ENCODE data around the gene EIF2D.

The EIF2D gene

DNA sequence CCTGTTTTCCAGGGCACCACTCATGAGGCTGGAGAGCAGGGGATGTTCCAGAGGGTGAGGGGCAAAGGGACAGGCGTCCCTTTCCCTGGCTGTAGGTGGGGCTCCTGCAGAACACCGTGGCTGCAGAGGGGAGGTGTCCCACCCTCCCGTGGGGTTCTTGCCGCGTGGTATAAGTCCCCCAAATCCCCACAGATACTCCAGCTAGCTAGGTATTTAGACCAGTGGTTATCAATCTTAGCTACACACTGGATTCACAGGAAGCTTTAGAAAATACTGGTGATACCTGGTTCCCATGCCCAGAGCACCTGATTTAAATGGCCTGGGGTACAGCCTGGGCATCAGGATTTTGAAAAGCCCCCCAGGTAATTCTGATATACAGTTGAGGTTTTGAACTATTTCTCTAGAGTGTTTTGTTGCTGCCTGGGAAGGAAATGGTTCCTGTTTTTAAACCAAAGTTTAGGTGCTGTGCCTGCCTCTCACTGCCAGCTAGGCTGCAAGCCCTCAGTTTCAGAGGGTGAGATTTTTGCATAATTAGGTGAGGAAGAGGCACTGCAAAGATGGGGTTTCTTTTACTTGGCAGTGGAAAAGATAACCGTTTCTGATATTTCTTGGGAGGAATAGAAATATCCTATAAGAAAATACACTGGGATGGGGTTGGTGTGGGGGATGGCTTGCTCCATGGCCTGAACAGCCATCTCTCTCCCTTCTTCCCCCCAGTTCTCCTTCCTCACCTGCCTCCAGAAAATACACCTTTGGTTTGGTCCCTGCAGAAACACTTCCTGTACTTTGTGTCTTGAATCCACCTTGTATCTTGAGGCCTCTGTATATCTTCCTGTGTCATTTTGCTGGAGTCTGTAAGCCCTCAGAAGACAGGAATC is 53.2 kb downstream of the EIF2D start:
- H3K9me3 Mint-ChIP-seq: no peaks in the 10 kb centered on the region
- H3K36me3 Mint-ChIP-seq (ENCODE audit: low read depth): peaks cover 69% of the 10 kb centered on the region
- DNase-seq: no peak
- peak overlapping the region; percentile 97 for H3K27ac Mint-ChIP-seq
- peak overlapping the region; percentile 89 for H3K4me3 Mint-ChIP-seq
- no peaks in the 10 kb centered on the region for H3K27me3 Mint-ChIP-seq
- peaks cover 73% of the 10 kb centered on the region for H3K4me1 Mint-ChIP-seq (ENCODE audit: low read depth)

- H3K27me3 Mint-ChIP-seq: no peaks in the 10 kb centered on the region
- H3K4me1 Mint-ChIP-seq (ENCODE audit: low read depth): peaks cover 73% of the 10 kb centered on the region
- H3K4me3 Mint-ChIP-seq: peak overlapping the region; percentile 89
- peaks cover 57% of the 10 kb centered on the region for H3K36me3 Mint-ChIP-seq (ENCODE audit: low read depth)
- peak overlapping the region; percentile 97 for H3K27ac Mint-ChIP-seq
- DNase-seq: peak; percentile 68
- no peaks in the 10 kb centered on the region for H3K9me3 Mint-ChIP-seq
Observed at GRCh38 chr1:206557636-206558473, 54.4 kb downstream of the EIF2D start.

DNA sequence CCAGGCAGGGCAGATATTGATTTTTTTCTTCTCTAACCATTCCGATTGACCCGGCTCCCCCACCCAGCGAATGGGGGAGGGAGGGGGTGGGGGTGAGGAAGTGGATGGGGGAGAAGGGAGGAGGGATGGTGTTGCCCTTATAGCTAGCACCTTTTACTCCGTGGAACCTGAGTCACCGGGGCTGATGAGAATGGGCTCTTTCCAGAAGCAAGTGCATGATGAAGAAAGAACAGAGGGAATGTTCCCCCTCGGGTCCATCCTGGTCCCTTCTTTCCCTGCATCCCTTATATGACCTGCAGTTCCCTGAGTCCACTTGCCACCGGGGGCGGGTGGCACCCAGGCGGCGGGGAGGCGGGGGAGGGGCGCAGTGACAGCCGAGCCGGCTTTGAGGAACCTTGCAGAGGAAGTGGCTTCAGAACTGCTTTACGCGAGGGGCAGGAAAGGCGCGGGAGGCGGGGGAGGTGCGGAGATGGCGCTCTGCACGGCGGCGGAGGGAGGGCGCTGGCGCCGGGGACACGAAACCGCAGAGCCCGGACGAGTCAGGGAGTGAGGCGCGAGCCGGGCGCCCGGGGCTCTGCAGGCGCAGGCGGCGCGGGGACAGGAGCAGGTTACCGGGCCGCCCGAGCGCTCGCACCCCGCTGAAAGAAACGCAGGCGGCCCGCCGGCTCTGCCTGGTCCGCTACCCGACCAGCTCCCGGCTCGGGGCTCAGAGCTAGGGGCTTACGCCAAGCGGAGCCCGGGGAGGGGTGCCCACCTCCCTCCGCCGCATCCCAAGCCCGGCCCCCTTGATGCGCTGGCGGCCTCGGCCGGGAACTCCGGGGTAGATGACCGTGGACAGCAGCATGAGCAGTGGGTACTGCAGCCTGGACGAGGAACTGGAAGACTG is 55.3 kb downstream of the EIF2D start:
- DNase-seq: peak; percentile 91
- peaks cover 73% of the 10 kb centered on the region for H3K4me1 Mint-ChIP-seq (ENCODE audit: low read depth)
- peak overlapping the region; percentile 97 for H3K27ac Mint-ChIP-seq
- peak overlapping the region; percentile 89 for H3K4me3 Mint-ChIP-seq
- no peaks in the 10 kb centered on the region for H3K27me3 Mint-ChIP-seq
- peaks cover 49% of the 10 kb centered on the region for H3K36me3 Mint-ChIP-seq (ENCODE audit: low read depth)
- no peaks in the 10 kb centered on the region for H3K9me3 Mint-ChIP-seq

DNA sequence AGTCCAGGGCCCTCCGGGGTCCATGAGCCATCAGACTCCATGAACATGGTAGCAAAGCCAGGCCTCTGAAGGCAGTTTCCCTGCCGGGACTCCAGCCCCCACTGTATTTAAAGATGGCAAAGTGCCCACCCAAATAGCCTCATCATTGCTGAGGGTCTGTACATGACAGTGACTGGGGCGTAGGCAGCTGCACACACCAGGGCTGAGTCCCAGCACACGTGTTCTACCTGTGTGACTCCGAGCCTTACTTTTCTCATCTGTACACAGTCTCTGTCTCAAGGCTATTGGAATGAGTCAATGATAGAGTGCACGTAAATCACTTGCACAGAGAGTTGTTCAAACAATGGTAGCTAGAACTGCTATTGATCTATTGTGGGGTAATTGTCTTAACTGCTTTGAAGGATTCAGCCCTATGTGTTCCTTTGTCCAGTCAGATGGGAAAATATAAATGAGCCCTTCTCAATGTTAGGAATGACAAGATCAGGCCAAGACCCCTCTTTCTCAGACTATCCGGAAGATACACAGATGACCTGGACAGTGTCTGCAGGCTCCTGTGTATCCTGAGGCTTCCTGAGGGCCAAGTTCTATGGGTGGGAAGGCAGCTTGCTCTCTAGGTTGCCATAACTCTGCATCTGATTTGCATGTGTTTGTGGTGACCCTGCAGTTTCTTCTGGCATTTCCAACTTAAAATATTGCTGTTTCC is 56.1 kb downstream of the EIF2D start:
- peaks cover 74% of the 10 kb centered on the region for H3K4me1 Mint-ChIP-seq (ENCODE audit: low read depth)

GRCh38 chr1:206555473-206555935 is 56.8 kb downstream of the EIF2D start:
- H3K36me3 Mint-ChIP-seq (ENCODE audit: low read depth): peaks cover 34% of the 10 kb centered on the region
- peaks cover 71% of the 10 kb centered on the region for H3K4me1 Mint-ChIP-seq (ENCODE audit: low read depth)
- no peaks in the 10 kb centered on the region for H3K27me3 Mint-ChIP-seq
- no peaks in the 10 kb centered on the region for H3K9me3 Mint-ChIP-seq
- peak overlapping the region; percentile 89 for H3K4me3 Mint-ChIP-seq
- H3K27ac Mint-ChIP-seq: peak overlapping the region; percentile 97
- DNase-seq: peak; percentile 72

More for the DNA sequence above, 56.1 kb downstream of the EIF2D start:
- H3K27ac Mint-ChIP-seq: peak overlapping the region; percentile 97
- DNase-seq: peak; percentile 70
- H3K27me3 Mint-ChIP-seq: no peaks in the 10 kb centered on the region
- peak overlapping the region; percentile 89 for H3K4me3 Mint-ChIP-seq
- peaks cover 41% of the 10 kb centered on the region for H3K36me3 Mint-ChIP-seq (ENCODE audit: low read depth)
- H3K9me3 Mint-ChIP-seq: no peaks in the 10 kb centered on the region

DNA sequence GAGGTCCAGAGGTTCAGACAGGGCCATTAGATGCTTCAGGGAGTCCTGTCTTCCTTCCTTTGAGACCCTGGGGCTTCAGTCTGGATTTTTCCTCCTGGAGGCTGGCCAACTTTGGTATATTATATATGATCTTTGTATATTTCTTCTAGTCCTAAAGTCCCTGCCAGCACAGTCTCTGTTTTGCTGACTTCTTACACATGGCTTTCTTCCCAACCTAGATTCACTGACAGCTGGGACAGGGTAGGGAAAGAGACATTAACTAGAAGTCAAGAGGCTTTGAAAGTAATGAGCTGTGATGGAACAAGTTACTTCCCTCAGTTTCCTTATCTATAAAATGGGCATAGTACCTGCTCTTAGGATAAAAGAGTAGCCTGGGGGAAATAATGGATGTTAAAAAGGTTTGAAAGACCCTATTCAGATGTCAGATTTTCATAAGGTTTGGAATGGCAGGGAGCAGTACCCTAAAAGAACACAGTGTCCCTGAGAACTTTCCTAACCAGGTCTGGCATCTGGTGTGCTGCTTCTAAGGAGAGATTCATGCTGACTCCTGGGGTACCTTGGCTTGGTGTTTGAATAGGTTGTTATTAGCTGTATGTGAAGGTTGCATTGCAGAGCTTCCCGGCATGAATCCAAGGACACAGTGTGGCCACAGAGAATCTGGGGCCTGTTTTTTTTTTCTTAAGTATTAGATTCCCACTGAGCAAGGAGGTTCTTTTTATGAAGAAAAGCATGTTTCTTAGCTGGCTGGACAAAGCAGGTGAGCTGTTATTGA is 57.4 kb downstream of the EIF2D start:
- Mint-ChIP-seq H3K27ac (peak overlapping the region; percentile 97), H3K9me3 (no peaks in the 10 kb centered on the region), H3K4me1 (ENCODE audit: low read depth) (peaks cover 69% of the 10 kb centered on the region), H3K27me3 (no peaks in the 10 kb centered on the region), H3K36me3 (ENCODE audit: low read depth) (peaks cover 28% of the 10 kb centered on the region), H3K4me3 (peak overlapping the region; percentile 89)
- no peak for DNase-seq

DNA sequence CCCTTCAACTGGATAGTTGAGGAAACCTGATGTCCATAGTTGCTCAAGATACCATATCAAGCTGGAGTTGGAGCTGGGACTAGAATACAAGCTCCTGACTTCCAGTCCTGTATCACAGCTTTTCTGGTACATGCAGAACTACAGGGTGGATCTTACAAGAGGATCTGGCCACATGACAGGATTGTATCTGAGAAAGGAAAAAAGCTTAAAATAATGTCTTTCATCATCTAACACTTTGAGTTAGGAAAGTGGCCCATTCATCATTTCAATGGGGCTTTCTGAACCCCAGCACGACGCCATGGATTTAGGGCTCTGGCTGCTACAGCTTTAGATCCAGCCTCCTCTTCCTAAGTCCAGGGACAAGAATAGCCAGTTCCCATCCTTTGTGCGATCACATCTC is 58.1 kb downstream of the EIF2D start:
- no peak overlapping the region for H3K4me3 Mint-ChIP-seq
- peak; percentile 20 for DNase-seq
- peaks cover 63% of the 10 kb centered on the region for H3K4me1 Mint-ChIP-seq (ENCODE audit: low read depth)
- no peaks in the 10 kb centered on the region for H3K9me3 Mint-ChIP-seq
- H3K27ac Mint-ChIP-seq: peak overlapping the region; percentile 97
- no peaks in the 10 kb centered on the region for H3K27me3 Mint-ChIP-seq
- H3K36me3 Mint-ChIP-seq (ENCODE audit: low read depth): peaks cover 21% of the 10 kb centered on the region

- DNase-seq: no peak
- H3K9me3 Mint-ChIP-seq: no peaks in the 10 kb centered on the region
- peaks cover 74% of the 10 kb centered on the region for H3K4me1 Mint-ChIP-seq (ENCODE audit: low read depth)
- H3K27ac Mint-ChIP-seq: peak overlapping the region; percentile 91
- H3K27me3 Mint-ChIP-seq: no peaks in the 10 kb centered on the region
- H3K4me3 Mint-ChIP-seq: peak overlapping the region; percentile 60
- no peaks in the 10 kb centered on the region for H3K36me3 Mint-ChIP-seq (ENCODE audit: low read depth)
Observed at GRCh38 chr1:206551986-206552326, 60.3 kb downstream of the EIF2D start.

GRCh38 chr1:206551296-206551985 is 60.8 kb downstream of the EIF2D start:
- Mint-ChIP-seq H3K27me3 (no peaks in the 10 kb centered on the region), H3K4me1 (ENCODE audit: low read depth) (peaks cover 73% of the 10 kb centered on the region), H3K27ac (peak overlapping the region; percentile 91), H3K9me3 (no peaks in the 10 kb centered on the region), H3K36me3 (ENCODE audit: low read depth) (no peaks in the 10 kb centered on the region), H3K4me3 (no peak overlapping the region)
- DNase-seq: peak; percentile 66

GRCh38 chr1:206550446-206550845 is 61.8 kb downstream of the EIF2D start:
- Mint-ChIP-seq H3K36me3 (ENCODE audit: low read depth) (no peaks in the 10 kb centered on the region), H3K27ac (peak overlapping the region; percentile 91), H3K4me1 (ENCODE audit: low read depth) (peaks cover 70% of the 10 kb centered on the region), H3K4me3 (no peak overlapping the region), H3K27me3 (no peaks in the 10 kb centered on the region), H3K9me3 (no peaks in the 10 kb centered on the region)
- no peak for DNase-seq

DNA sequence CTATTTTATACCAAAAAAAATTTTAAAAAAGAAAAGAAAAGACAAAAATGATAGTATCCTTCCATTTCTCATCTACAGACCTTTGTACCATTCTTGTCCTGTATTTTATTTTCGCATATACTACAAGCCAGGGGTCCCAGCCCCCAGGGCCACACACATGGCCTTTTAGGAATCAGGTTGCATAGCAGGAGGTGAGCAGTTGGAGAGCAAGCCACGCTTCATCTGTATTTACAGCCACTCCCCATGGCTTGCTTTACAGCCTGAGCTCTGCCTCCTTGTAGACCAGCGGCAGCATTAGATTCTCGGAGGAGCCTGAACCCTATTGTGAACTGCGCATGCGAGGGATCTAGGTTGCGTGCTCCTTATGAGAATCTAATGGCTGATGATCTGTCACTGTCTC is 65.2 kb downstream of the EIF2D start:
- Mint-ChIP-seq H3K4me3 (no peak overlapping the region), H3K9me3 (no peaks in the 10 kb centered on the region), H3K27me3 (no peaks in the 10 kb centered on the region), H3K4me1 (ENCODE audit: low read depth) (peaks cover 47% of the 10 kb centered on the region), H3K36me3 (ENCODE audit: low read depth) (no peaks in the 10 kb centered on the region), H3K27ac (no peak overlapping the region)
- DNase-seq: no peak

DNA sequence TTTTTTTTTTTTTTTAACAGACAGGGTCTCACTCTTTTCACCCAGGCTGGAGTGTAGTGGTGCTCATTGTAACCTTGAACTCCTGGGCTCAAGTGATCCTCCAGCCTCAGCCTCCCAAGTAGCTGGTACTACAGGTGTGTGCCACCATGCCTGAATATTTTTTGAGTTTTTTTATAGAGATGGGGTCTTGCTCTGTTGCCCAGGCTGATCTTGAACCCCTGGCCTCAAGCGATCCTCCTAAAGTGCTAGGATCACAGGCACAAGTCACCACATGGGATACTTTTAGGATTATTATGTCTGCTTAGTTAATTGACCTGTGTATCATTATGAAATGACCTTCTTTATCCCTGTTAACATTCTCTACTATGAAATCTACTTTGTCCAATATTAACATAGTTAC is 66.9 kb downstream of the EIF2D start:
- no peaks in the 10 kb centered on the region for H3K9me3 Mint-ChIP-seq

More for the DNA sequence above, 66.9 kb downstream of the EIF2D start:
- peak overlapping the region; percentile 73 for H3K27ac Mint-ChIP-seq
- H3K4me1 Mint-ChIP-seq (ENCODE audit: low read depth): peaks cover 34% of the 10 kb centered on the region
- no peak for DNase-seq
- H3K36me3 Mint-ChIP-seq (ENCODE audit: low read depth): no peaks in the 10 kb centered on the region
- H3K27me3 Mint-ChIP-seq: no peaks in the 10 kb centered on the region
- H3K4me3 Mint-ChIP-seq: no peak overlapping the region

Data from activated T-cell treated with anti-CD3 and anti-CD28 coated beads, Interleukin-2, amount 50 U/mL, for 24 hours (primary cell).